OCI-LY7 (cell line): ENCODE results near the gene CCL25. TPM values are rescaled to one million over a fixed set of nuclear protein-coding genes. Genes with fewer than 3 reads are reported as not detected.

Experiments
- BruUV-seq: library from RNA; stranded (reverse); fragments of 400-500 nt; replicated peaks from 2 replicates; lab custom pipeline; 2021; lab: Mats Ljungman, UMichigan
- CTCF ChIA-PET: fragments of 300-600 bp; sonication (Branson Sonifier 250); formaldehyde crosslinking; loops from one replicate; lab custom pipeline; 2022; ENCODE audit warnings: antibody characterized with exemption; ENCODE audit not compliant: unreplicated experiment; lab: Charles Lee
- POLR2A ChIA-PET: fragments of 300-600 bp; sonication (Branson Sonifier 250); formaldehyde crosslinking; loops from one replicate; lab custom pipeline; 2022; ENCODE audit warnings: antibody characterized with exemption; lab: Charles Lee
- DNase-seq: peaks from one replicate; pipeline ENCODE4 v3.0.0-alpha.2; 2015; ENCODE audit warnings: low spot score
- H2AFZ ChIP-seq: fragments of 200-600 bp; sonication (generic), shearing (Covaris generic); 2 replicates; pipeline ENCODE4 v1.6.1; 2014; ENCODE audit warnings: mild to moderate bottlenecking, antibody characterized with exemption, low read length, moderate library complexity
- H3K27ac ChIP-seq: fragments of 200-600 bp; sonication (generic); 2 replicates; pipeline ENCODE4 v1.5.1; 2014; ENCODE audit warnings: mixed run types, low read depth, mild to moderate bottlenecking, moderate library complexity, low read length, inconsistent platforms; ENCODE audit not compliant: poor library complexity, severe bottlenecking
- H3K36me3 ChIP-seq: fragments of 200-600 bp; sonication (generic); 2 replicates; pipeline ENCODE4 v1.6.1; 2014; ENCODE audit warnings: mild to moderate bottlenecking, antibody characterized with exemption, low read length, moderate library complexity, mixed read lengths; ENCODE audit not compliant: insufficient read depth
- H3K4me1 ChIP-seq: fragments of 200-600 bp; sonication (generic); 2 replicates; pipeline ENCODE4 v1.5.1; 2014; ENCODE audit warnings: mild to moderate bottlenecking, low read length; ENCODE audit not compliant: insufficient read depth, poor library complexity, severe bottlenecking
- H3K4me2 ChIP-seq: fragments of 200-600 bp; sonication (generic); 2 replicates; pipeline ENCODE4 v1.6.1; 2014; ENCODE audit warnings: mild to moderate bottlenecking, low read length
- H3K4me3 ChIP-seq: fragments of 200-600 bp; sonication (generic); 2 replicates; pipeline ENCODE4 v1.5.1; 2014; ENCODE audit warnings: mild to moderate bottlenecking, low read depth, low read length; ENCODE audit not compliant: poor library complexity, severe bottlenecking
- H3K79me2 ChIP-seq: fragments of 200-600 bp; sonication (generic); 2 replicates; pipeline ENCODE4 v1.6.1; 2016; ENCODE audit warnings: low read depth, mild to moderate bottlenecking, low read length, moderate library complexity, mixed read lengths; ENCODE audit not compliant: insufficient read depth
- H3K9me2 ChIP-seq: fragments of 200-600 bp; sonication (generic); 2 replicates; pipeline ENCODE4 v1.6.1; 2016; ENCODE audit warnings: mild to moderate bottlenecking, low read length, mixed read lengths; ENCODE audit not compliant: insufficient read depth
- H3K9me3 ChIP-seq: fragments of 200-600 bp; sonication (generic); 2 replicates; pipeline ENCODE4 v1.6.1; 2014; ENCODE audit warnings: mild to moderate bottlenecking, mixed run types, low read length, mixed read lengths
- H4K20me1 ChIP-seq: fragments of 200-600 bp; sonication (generic); 2 replicates; pipeline ENCODE4 v1.6.1; 2014; ENCODE audit warnings: mild to moderate bottlenecking, antibody characterized with exemption, low read length, moderate library complexity, mixed read lengths; ENCODE audit not compliant: insufficient read depth
- EZH2phosphoT487 ChIP-seq: fragments of 200-600 bp; sonication (generic); IDR thresholded peaks from 2 replicates; pipeline ENCODE4 v1.6.1; 2018; ENCODE audit warnings: low read depth, borderline replicate concordance, mild to moderate bottlenecking, mixed run types, antibody characterized with exemption, low read length, moderate library complexity, mixed read lengths
- intact Hi-C: fragments of 100-400 bp; cut with micrococcal nuclease; formaldehyde crosslinking; loops from one replicate; pipeline ENCODE4 v1.10.0; 2022; ENCODE audit not compliant: unreplicated experiment
- total RNA-seq, 2 experiments: library from RNA; depleted of rRNA in 1 of 2; stranded (reverse); fragments of >200 nt in 1 of 2; shearing (Covaris generic) in 1 of 2; gene quantifications; 2 replicates each; pipeline ENCODE4 v1.2.3, GENCODE V29; 2014 to 2022
- TF ChIP-seq, protein P1 (sequence below): fragments of 200-600 bp; sonication (generic); conservative IDR thresholded peaks from 2 replicates; pipeline ENCODE4 v1.5.1; 2014; ENCODE audit warnings: mild to moderate bottlenecking, antibody characterized with exemption, low read length, moderate library complexity, mixed read lengths

The CCL25 gene
- total RNA-seq, 2 experiments from 2014 or later: 0.70 to 0.88 TPM

DNA sequence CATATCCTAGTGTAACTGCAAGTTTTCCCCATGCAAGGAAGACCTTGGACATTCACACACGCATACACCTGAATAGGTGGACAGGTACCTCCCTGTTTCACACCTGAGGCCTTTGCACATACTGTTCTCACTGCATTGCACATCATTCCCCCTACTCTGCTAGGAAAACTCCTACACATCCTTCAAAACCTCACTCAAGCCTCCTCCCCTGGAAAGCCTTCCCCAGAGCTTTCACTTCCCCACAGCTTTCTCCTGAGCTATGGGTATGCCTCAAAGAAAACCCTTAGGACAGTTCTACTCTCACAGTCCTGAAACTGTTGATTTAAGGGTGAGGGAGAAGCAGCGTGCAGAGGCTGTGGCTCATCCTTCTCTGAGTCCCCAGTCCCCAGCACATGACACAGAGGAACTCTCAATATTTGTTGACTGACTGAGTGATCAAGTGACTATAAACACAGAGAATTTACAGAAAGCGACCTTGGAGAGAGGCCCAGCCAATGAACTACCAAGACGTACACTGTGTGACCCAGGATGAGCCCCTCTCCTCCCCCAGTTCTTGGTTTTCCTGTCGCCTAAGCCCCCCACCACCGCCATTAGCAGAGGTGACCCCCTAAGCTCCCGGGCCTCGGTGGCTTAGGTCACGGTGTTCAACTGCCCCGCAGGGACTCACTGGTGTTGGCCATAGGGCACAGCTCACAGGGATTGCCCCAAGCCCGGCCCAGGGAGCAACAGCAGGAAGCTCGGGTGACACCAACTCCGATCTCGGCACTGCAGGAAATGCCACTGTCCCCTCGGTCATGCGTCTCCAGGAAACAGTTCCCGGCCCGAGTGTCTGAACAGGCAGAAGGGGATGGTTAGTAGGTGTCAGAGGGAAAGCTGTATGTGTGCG is 56.2 kb downstream of the CCL25 start:
- Histone ChIP-seq H3K4me1 (no peaks in the 10 kb centered on the region), H3K27ac (no peak overlapping the region), H3K9me2 (no peaks in the 10 kb centered on the region), H4K20me1 (no peaks in the 10 kb centered on the region), H3K4me2 (no peak overlapping the region), H3K9me3 (no peaks in the 10 kb centered on the region), H3K4me3 (no peak overlapping the region), H2AFZ (no peak overlapping the region), H3K36me3 (no peaks in the 10 kb centered on the region), H3K79me2 (no peaks in the 10 kb centered on the region)
- intact Hi-C loops: no loop called here
- POLR2A ChIA-PET: no interaction called here
- DNase-seq: no peak
- no TSS peak for BruUV-seq
- TF ChIP-seq, protein P1, sequence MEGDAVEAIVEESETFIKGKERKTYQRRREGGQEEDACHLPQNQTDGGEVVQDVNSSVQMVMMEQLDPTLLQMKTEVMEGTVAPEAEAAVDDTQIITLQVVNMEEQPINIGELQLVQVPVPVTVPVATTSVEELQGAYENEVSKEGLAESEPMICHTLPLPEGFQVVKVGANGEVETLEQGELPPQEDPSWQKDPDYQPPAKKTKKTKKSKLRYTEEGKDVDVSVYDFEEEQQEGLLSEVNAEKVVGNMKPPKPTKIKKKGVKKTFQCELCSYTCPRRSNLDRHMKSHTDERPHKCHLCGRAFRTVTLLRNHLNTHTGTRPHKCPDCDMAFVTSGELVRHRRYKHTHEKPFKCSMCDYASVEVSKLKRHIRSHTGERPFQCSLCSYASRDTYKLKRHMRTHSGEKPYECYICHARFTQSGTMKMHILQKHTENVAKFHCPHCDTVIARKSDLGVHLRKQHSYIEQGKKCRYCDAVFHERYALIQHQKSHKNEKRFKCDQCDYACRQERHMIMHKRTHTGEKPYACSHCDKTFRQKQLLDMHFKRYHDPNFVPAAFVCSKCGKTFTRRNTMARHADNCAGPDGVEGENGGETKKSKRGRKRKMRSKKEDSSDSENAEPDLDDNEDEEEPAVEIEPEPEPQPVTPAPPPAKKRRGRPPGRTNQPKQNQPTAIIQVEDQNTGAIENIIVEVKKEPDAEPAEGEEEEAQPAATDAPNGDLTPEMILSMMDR: no peak
- no peak for TF ChIP-seq EZH2phosphoT487
- CTCF ChIA-PET: no interaction called here

DNA sequence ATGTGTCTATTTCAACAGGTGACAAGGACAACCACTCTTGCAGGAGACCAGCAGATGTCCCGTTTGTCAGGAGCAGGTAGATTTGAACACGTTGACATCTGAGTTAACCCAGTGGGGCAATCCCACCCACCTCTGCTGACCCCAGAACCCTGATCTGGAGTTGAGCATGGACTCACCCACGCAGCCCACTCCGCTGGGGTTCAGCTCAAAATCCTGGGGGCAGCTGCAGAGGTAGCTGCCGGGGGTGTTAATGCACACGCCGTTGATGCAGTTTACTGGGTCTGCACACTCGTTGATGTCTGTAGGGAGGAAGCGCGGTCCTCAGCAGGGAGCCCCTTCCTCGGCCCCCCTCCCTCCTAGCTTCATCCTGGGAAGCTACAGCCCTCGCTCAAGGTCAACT is 56.9 kb downstream of the CCL25 start:
- Histone ChIP-seq H2AFZ (no peak overlapping the region), H3K4me3 (no peak overlapping the region), H3K27ac (no peak overlapping the region), H4K20me1 (no peaks in the 10 kb centered on the region), H3K79me2 (no peaks in the 10 kb centered on the region), H3K4me2 (no peak overlapping the region), H3K9me2 (no peaks in the 10 kb centered on the region), H3K4me1 (no peaks in the 10 kb centered on the region), H3K9me3 (no peaks in the 10 kb centered on the region), H3K36me3 (no peaks in the 10 kb centered on the region)
- TF ChIP-seq, protein P1: no peak
- TF ChIP-seq EZH2phosphoT487: no peak
- no TSS peak for BruUV-seq
- intact Hi-C loops: no loop called here
- ChIA-PET CTCF (no interaction called here), POLR2A (no interaction called here)
- DNase-seq: no peak
